ENCODE data around the gene RYR2. TPM values are rescaled to one million over a fixed set of nuclear protein-coding genes. Genes with fewer than 3 reads are reported as not detected.

Gene RYR2
- polyA plus RNA-seq, 1 experiment, result not detected

DNA sequence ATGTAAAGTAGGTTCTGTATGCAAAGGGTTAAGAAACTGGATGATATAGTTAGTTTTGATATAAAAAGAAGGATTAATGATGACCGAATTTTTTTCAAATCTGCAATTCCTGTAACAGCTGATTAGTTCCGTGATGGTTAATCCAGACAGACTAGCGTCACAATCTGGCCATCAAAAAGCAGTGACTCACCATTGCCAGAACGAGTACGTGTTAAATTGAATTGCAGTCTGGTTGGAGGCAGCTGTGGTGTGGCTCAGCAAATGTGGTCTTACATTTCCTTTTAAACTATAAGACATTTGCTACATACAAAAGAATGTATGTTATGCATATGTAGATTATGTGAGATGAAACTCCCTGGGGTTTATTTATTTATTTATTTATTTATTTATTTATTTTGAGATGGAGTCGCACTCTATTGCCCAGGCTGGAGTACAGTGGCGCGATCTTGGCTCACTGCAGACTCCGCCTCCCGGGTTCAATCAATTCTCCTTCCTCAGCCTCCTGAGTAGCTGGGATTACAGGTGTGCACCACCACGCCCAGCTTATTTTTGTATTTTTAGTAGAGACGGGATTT, 139.8 kb downstream of the RYR2 start:
- TF ChIP-seq, protein P1, sequence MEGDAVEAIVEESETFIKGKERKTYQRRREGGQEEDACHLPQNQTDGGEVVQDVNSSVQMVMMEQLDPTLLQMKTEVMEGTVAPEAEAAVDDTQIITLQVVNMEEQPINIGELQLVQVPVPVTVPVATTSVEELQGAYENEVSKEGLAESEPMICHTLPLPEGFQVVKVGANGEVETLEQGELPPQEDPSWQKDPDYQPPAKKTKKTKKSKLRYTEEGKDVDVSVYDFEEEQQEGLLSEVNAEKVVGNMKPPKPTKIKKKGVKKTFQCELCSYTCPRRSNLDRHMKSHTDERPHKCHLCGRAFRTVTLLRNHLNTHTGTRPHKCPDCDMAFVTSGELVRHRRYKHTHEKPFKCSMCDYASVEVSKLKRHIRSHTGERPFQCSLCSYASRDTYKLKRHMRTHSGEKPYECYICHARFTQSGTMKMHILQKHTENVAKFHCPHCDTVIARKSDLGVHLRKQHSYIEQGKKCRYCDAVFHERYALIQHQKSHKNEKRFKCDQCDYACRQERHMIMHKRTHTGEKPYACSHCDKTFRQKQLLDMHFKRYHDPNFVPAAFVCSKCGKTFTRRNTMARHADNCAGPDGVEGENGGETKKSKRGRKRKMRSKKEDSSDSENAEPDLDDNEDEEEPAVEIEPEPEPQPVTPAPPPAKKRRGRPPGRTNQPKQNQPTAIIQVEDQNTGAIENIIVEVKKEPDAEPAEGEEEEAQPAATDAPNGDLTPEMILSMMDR (IDR thresholded peaks at IDR 0.05; ENCODE audit: insufficient read depth, low read depth, low read length), result no peak
- Histone ChIP-seq H3K36me3 (ENCODE audit: control insufficient read depth, insufficient read depth, low read length) (no peaks in the 10 kb centered on the region), H3K4me3 (ENCODE audit: low read depth, low read length) (no peak overlapping the region), H3K27me3 (ENCODE audit: control insufficient read depth, insufficient read depth, low read length) (no peaks in the 10 kb centered on the region)
- ChIA-PET CTCF (no interaction called here), POLR2A (no interaction called here)
- DNase-seq (ENCODE audit: low read depth), result no peak

DNA sequence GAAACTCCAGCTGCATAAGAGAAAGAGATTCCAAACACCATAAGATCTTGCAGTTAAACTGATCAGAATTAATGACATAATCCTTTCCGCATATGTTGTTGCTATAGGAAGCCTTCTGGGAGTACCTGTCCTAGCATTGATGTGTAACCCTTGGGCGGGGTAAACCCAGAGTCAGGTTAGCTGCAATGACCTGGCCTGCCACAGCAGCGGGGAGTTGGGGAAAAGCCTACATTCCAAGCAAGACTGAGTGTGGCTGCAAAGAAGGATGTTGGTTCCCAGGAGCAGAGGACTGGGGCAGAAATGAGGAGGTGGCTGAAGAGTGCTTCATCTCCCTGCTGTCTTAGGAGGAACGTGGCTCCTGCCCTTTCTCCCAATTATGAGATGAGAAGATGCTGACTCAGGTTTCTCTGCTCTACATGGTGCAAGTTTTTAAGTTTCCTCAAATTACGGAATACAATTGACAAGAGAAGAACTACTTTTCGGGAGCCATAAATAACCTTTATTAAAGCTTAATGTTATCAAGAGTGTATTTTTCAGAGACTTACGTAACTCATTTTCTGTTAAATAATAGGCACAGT, 142.1 kb downstream of the RYR2 start:
- ChIA-PET CTCF (no interaction called here), POLR2A (no interaction called here)
- Histone ChIP-seq H3K36me3 (ENCODE audit: control insufficient read depth, insufficient read depth, low read length) (no peaks in the 10 kb centered on the region), H3K27me3 (ENCODE audit: control insufficient read depth, insufficient read depth, low read length) (no peaks in the 10 kb centered on the region), H3K4me3 (ENCODE audit: low read depth, low read length) (no peak overlapping the region)
- TF ChIP-seq, protein P1 (IDR thresholded peaks at IDR 0.05; ENCODE audit: insufficient read depth, low read depth, low read length), result no peak
- DNase-seq (ENCODE audit: low read depth), result no peak

DNA sequence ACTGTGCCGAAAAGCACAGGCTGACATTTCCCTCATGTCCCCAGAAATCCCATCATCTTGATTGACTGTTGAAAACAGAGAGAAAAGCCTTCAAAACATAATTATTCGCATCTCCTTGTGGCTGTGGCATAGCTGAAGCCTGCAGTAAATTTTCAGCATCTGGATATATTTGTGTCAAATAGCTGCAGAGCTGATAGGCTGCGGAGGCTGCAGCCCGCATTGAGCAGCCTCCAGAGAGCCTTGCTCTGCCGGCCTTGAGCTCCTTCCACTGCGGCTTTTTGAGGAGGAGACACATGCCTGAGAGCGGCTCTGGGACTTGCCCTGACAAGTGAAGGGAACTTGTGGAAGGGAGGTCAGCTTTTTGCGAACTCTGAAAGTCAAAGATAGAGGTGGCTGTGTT, 144.7 kb downstream of the RYR2 start:
- H3K27me3 ChIP-seq (ENCODE audit: control insufficient read depth, insufficient read depth, low read length), result no peaks in the 10 kb centered on the region
- no peak for DNase-seq (ENCODE audit: low read depth)
- TF ChIP-seq, protein P1 (IDR thresholded peaks at IDR 0.05; ENCODE audit: insufficient read depth, low read depth, low read length), result no peak
- POLR2A ChIA-PET, result no interaction called here
- no peaks in the 10 kb centered on the region for H3K36me3 ChIP-seq (ENCODE audit: control insufficient read depth, insufficient read depth, low read length)
- H3K4me3 ChIP-seq (ENCODE audit: low read depth, low read length), result no peak overlapping the region
- CTCF ChIA-PET, result no interaction called here

DNA sequence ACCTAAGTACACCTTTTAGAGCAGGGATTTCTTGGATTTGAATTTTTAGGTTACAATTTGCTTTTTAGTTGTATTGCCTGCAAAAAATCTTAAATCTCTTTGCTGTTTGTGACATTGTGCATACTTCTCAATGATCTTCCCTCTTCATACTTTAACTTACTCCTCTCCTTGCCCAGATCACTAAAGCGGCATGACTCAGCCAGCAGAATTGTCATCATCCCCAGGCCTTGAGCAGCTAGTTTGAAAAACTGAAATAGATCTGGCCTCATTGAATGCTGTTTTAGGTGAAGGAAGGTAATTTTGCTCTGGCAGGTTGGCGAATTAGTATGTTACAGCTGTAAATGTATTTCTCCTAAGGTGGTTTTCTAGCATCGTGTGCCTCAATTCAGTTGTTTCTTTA, 145.9 kb downstream of the RYR2 start:
- Histone ChIP-seq H3K27me3 (ENCODE audit: control insufficient read depth, insufficient read depth, low read length) (no peaks in the 10 kb centered on the region), H3K4me3 (ENCODE audit: low read depth, low read length) (no peak overlapping the region), H3K36me3 (ENCODE audit: control insufficient read depth, insufficient read depth, low read length) (no peaks in the 10 kb centered on the region)
- POLR2A ChIA-PET, result no interaction called here
- no peak for DNase-seq (ENCODE audit: low read depth)
- CTCF ChIA-PET, result interaction anchor here (0.6 kb wide), 1 partner anchor 1277 kb away, joined by 3 read pairs; no protein-coding TSS in a partner anchor
- TF ChIP-seq, protein P1 (IDR thresholded peaks at IDR 0.05; ENCODE audit: insufficient read depth, low read depth, low read length), result no peak

DNA sequence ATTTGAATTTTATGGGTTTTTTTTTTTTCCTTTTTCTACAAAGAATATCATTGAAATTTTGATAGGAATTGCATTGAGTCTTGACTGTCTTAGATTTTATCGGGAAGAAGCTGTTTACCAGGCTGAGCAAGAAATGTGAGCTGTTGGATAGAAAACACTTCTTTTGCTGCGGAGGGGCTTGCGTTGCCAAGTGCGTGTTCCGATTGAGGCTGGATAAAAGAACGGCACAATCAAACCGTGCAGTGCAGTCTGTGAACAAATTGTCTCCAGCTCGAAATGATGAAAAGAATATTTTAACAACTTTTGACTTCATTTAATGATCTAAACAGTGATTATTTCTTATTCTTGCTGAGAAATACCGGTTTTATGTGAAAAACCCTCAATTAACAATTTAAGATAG, 149.4 kb downstream of the RYR2 start:
- ChIA-PET POLR2A (no interaction called here), CTCF (no interaction called here)
- no peaks in the 10 kb centered on the region for H3K36me3 ChIP-seq (ENCODE audit: control insufficient read depth, insufficient read depth, low read length)
- DNase-seq (ENCODE audit: low read depth), result no peak
- TF ChIP-seq, protein P1 (IDR thresholded peaks at IDR 0.05; ENCODE audit: insufficient read depth, low read depth, low read length), result no peak
- H3K27me3 ChIP-seq (ENCODE audit: control insufficient read depth, insufficient read depth, low read length), result no peaks in the 10 kb centered on the region
- no peak overlapping the region for H3K4me3 ChIP-seq (ENCODE audit: low read depth, low read length)

All from BJ (cell line).